ENCODE measurements around the gene CGGBP1. TPM values are rescaled to one million over a fixed set of nuclear protein-coding genes. Genes with fewer than 3 reads are reported as not detected.

Gene CGGBP1
- total and polyA plus RNA-seq, 2 donors (not counting 3 experiments of a cell fraction or from before 2014, with no cell fraction given) = 33.1 to 69.7 TPM

GRCh38 chr3:88092270-88092669 lies 33.5 kb upstream of the CGGBP1 start:
- intact Hi-C loops (cut with micrococcal nuclease) = no loop called here
- H3K9me1 ChIP-seq (replicated peaks; ENCODE audit: control insufficient read depth, extremely low read depth, insufficient read depth, low read length) = no peaks in the 10 kb centered on the region
- H3K79me2 ChIP-seq (ENCODE audit: control insufficient read depth, insufficient read depth, low read length) = peaks cover 26% of the 10 kb centered on the region
- no peak overlapping the region for H2AFZ ChIP-seq (ENCODE audit: low read depth, low read length)
- no peaks in the 10 kb centered on the region for H3K9me3 ChIP-seq (replicated peaks; ENCODE audit: control insufficient read depth, insufficient read depth, low read length)
- dilution Hi-C loops (cut with MboI; ENCODE audit: extremely low pct_ligation_motif_present, low sequenced_read_pairs) = no loop called here
- POLR2A ChIA-PET = no interaction called here
- CTCF ChIA-PET = interaction anchor here (6.4 kb wide), 1 partner anchor 20 kb away, joined by 33 read pairs; no protein-coding TSS in a partner anchor
- FAIRE-seq = no peak
- H3K27ac ChIP-seq (ENCODE audit: insufficient read depth, low read depth, low read length) = no peak overlapping the region
- TF ChIP-seq MAX (IDR thresholded peaks at IDR 0.05; ENCODE audit: insufficient read depth, insufficient read length) (no peak), CTCF (IDR thresholded peaks at IDR 0.05; ENCODE audit: extremely low read depth in 1 of 2, insufficient read depth in 1 of 2, low read depth in 1 of 2, low read length in 2 of 2) (no peak), EZH2 (IDR thresholded peaks at IDR 0.05; ENCODE audit: borderline replicate concordance, low read depth, low read length, severe bottlenecking) (no peak), JUN (IDR thresholded peaks at IDR 0.05; ENCODE audit: borderline replicate concordance, insufficient read depth, insufficient read length, low read depth) (no peak), POLR2A (IDR thresholded peaks at IDR 0.05; ENCODE audit: low read depth, low read length) (no peak), FOS (IDR thresholded peaks at IDR 0.05; ENCODE audit: borderline replicate concordance, insufficient read depth, low read length) (no peak), GATA2 (IDR thresholded peaks at IDR 0.05; ENCODE audit: insufficient read depth, insufficient read length, low read depth, low read length) (no peak), POLR2AphosphoS5 (IDR thresholded peaks at IDR 0.05; ENCODE audit: insufficient read depth, low read depth, low read length) (no peak)
- H3K27me3 ChIP-seq (ENCODE audit: control insufficient read depth in 2 of 2, insufficient read depth in 2 of 2, low read length in 2 of 2) = no peaks in the 10 kb centered on the region
- no TSS peak for BruUV-seq (replicated peaks)
- no peaks in the 10 kb centered on the region for H4K20me1 ChIP-seq (replicated peaks; ENCODE audit: control insufficient read depth, extremely low read depth, insufficient read depth, low read length)
- no peak overlapping the region for H3K4me3 ChIP-seq (replicated peaks in 1 of 3; ENCODE audit: insufficient read depth in 1 of 3, low read depth in 1 of 3, low read length in 3 of 3)
- H3K4me1 ChIP-seq (ENCODE audit: control insufficient read depth, extremely low read depth, insufficient read depth, low read length) = no peaks in the 10 kb centered on the region
- H3K4me2 ChIP-seq (ENCODE audit: insufficient read depth, low read length) = no peak overlapping the region
- no peaks in the 10 kb centered on the region for H3K36me3 ChIP-seq (ENCODE audit: control insufficient read depth in 2 of 2, extremely low read depth in 1 of 2, insufficient read depth in 2 of 2, low read length in 2 of 2)
- no peak for DNase-seq (ENCODE audit: low read depth, low spot score)
- no peak overlapping the region for H3K9ac ChIP-seq (replicated peaks; ENCODE audit: extremely low read depth, insufficient read depth, low read length)

Data from endothelial cell of umbilical vein (primary cell).